HCT116 (cell line): Measurements from ENCODE around the gene FHL2. TPM values are rescaled to one million over a fixed set of nuclear protein-coding genes. Genes with fewer than 3 reads are reported as not detected.

Source experiments
- ATAC-seq: fragments of 200-7000 bp; cut with Tn5 transposase; 2 replicates; pipeline ENCODE4 v1.9.1; 2020; ENCODE audit warnings: mild to moderate bottlenecking, moderate library complexity
- BruUV-seq: library from RNA; stranded (reverse); fragments of 400-500 nt; replicated peaks from 2 replicates; lab custom pipeline; 2021; lab: Mats Ljungman, UMichigan
- CTCF ChIA-PET: fragments of 300-600 bp; sonication (Branson Sonifier 250); formaldehyde crosslinking; loops from one replicate; lab custom pipeline; 2021; ENCODE audit warnings: antibody characterized with exemption; lab: Charles Lee
- POLR2A ChIA-PET: fragments of 300-600, 350-600 bp; sonication (Branson Sonifier 250); formaldehyde crosslinking; loops from one replicate; lab custom pipeline; 2021; ENCODE audit warnings: antibody characterized with exemption; lab: Charles Lee
- RAD21 ChIA-PET, 2 experiments: fragments of 300-600 bp; sonication (Branson Sonifier 250); formaldehyde crosslinking; loops; one replicate each; lab custom pipeline; 2023; ENCODE audit warnings: low total read pairs in 2 of 2; ENCODE audit not compliant: uncharacterized antibody in 2 of 2, unreplicated experiment in 2 of 2, low non-redundant PET in 1 of 2; lab: Charles Lee
- DNase-seq: peaks from one replicate; pipeline ENCODE4 v3.0.0-alpha.2; 2010; ENCODE audit warnings: low read depth, low spot score
- H2AFZ ChIP-seq: fragments of 200-600 bp; shearing (Covaris generic), sonication (generic); 2 replicates; pipeline ENCODE4 v1.6.1; 2017; ENCODE audit warnings: low read depth, mixed run types, mixed read lengths, antibody characterized with exemption, low read length; ENCODE audit not compliant: poor library complexity, severe bottlenecking
- H3K27ac ChIP-seq: 2 replicates; pipeline ENCODE4 v1.5.1; 2012; ENCODE audit warnings: low read depth, low read length
- H3K27me3 ChIP-seq: fragments of 200-600 bp; sonication (generic); 2 replicates; pipeline ENCODE4 v1.6.1; 2016; ENCODE audit warnings: mixed run types, low read length, mixed read lengths; ENCODE audit not compliant: insufficient read depth
- H3K36me3 ChIP-seq, 2 experiments: fragments of 200-500 bp in 1 of 2; fragments of 200-600 bp in 1 of 2; sonication (Bioruptor generic) in 1 of 2; sonication (generic) in 1 of 2; 2 replicates each; pipeline versions ENCODE4 v1.5.1 to v1.6.1; 2014 to 2016; ENCODE audit warnings: low read length in 2 of 2, inconsistent platforms in 1 of 2, mixed read lengths in 1 of 2, mixed run types in 1 of 2; ENCODE audit not compliant: insufficient read depth in 2 of 2, control insufficient read depth in 1 of 2
- H3K4me1 ChIP-seq, 2 experiments: fragments of 200-600 bp in 1 of 2; sonication (generic) in 1 of 2; 2 replicates each; pipeline versions ENCODE4 v1.5.1 to v1.6.1; 2012 to 2017; ENCODE audit warnings: low read length in 2 of 2, inconsistent platforms in 1 of 2, mild to moderate bottlenecking in 1 of 2, mixed read lengths in 1 of 2, mixed run types in 1 of 2, moderate library complexity in 1 of 2; ENCODE audit not compliant: insufficient read depth in 2 of 2, control insufficient read depth in 1 of 2
- H3K4me2 ChIP-seq: fragments of 200-600 bp; sonication (generic); 2 replicates; pipeline ENCODE4 v1.6.1; 2017; ENCODE audit warnings: mixed run types, low read length, mixed read lengths
- H3K4me3 ChIP-seq, 2 experiments: fragments of 200-600 bp in 1 of 2; sonication (generic) in 1 of 2; replicated peaks in 1 of 2; 2 replicates each; pipeline ENCODE4 v1.5.1; 2011 to 2016; ENCODE audit warnings: low read length in 2 of 2, control low read depth in 1 of 2, low read depth in 1 of 2, mild to moderate bottlenecking in 1 of 2, mixed read lengths in 1 of 2, mixed run types in 1 of 2
- H3K79me2 ChIP-seq: fragments of 200-600 bp; sonication (generic); 2 replicates; pipeline ENCODE4 v1.6.1; 2017; ENCODE audit warnings: mild to moderate bottlenecking, mixed run types, low read length, moderate library complexity, mixed read lengths; ENCODE audit not compliant: insufficient read depth
- H3K9ac ChIP-seq: fragments of 200-600 bp; sonication (generic); 2 replicates; pipeline ENCODE4 v1.6.1; 2016; ENCODE audit warnings: low read length, mixed read lengths
- H3K9me2 ChIP-seq: fragments of 200-600 bp; sonication (generic), shearing (Covaris generic); 2 replicates; pipeline ENCODE4 v1.6.1; 2017; ENCODE audit warnings: mixed run types, mild to moderate bottlenecking, moderate library complexity; ENCODE audit not compliant: insufficient read depth
- H3K9me3 ChIP-seq, 2 experiments: fragments of 200-500 bp in 1 of 2; fragments of 200-600 bp in 1 of 2; sonication (Bioruptor generic) in 1 of 2; sonication (generic) in 1 of 2; 2 replicates each; pipeline ENCODE4 v1.6.1; 2014 to 2017; ENCODE audit warnings: low read length in 2 of 2, mixed read lengths in 2 of 2, inconsistent platforms in 1 of 2, low read depth in 1 of 2, mild to moderate bottlenecking in 1 of 2, mixed run types in 1 of 2, moderate library complexity in 1 of 2; ENCODE audit not compliant: control insufficient read depth in 1 of 2, insufficient read depth in 1 of 2
- H4K20me1 ChIP-seq: fragments of 200-600 bp; sonication (generic), shearing (Covaris generic); 2 replicates; pipeline ENCODE4 v1.6.1; 2017; ENCODE audit warnings: mixed run types, mild to moderate bottlenecking, moderate library complexity; ENCODE audit not compliant: insufficient read depth
- ATF3 ChIP-seq: IDR thresholded peaks from 2 replicates; pipeline ENCODE4 v1.6.1; 2012
- CBX3 ChIP-seq: IDR thresholded peaks from 2 replicates; pipeline ENCODE4 v1.6.1; 2012; ENCODE audit warnings: low read depth
- CTCF ChIP-seq, 3 experiments: fragments of 200-600 bp in 1 of 3; sonication (generic) in 1 of 3; IDR thresholded peaks in 2 of 3; conservative IDR thresholded peaks in 1 of 3; 2 replicates each; pipeline ENCODE4 v1.5.1; 2012 to 2017; ENCODE audit warnings: low read depth in 2 of 3, low read length in 2 of 3, antibody characterized with exemption in 1 of 3, borderline replicate concordance in 1 of 3, control low read depth in 1 of 3, mild to moderate bottlenecking in 1 of 3, mixed read lengths in 1 of 3, mixed run types in 1 of 3, moderate library complexity in 1 of 3; ENCODE audit not compliant: insufficient read depth in 1 of 3
- EZH2phosphoT487 ChIP-seq: fragments of 200-600 bp; IDR thresholded peaks from 2 replicates; pipeline ENCODE4 v1.6.1; 2018; ENCODE audit warnings: antibody characterized with exemption, borderline replicate concordance
- FOSL1 ChIP-seq: IDR thresholded peaks from 2 replicates; pipeline ENCODE4 v1.6.1; 2012; ENCODE audit warnings: low read depth
- JUND ChIP-seq: IDR thresholded peaks from 2 replicates; pipeline ENCODE4 v1.6.1; 2012
- MAX ChIP-seq: IDR thresholded peaks from 2 replicates; pipeline ENCODE4 v1.6.1; 2012
- REST ChIP-seq: IDR thresholded peaks from 2 replicates; pipeline ENCODE4 v1.6.1; 2012; ENCODE audit warnings: low read depth
- SIN3A ChIP-seq: IDR thresholded peaks from 2 replicates; pipeline ENCODE4 v1.6.1; 2012; ENCODE audit warnings: low read depth
- YY1 ChIP-seq: IDR thresholded peaks from 2 replicates; pipeline ENCODE4 v1.6.1; 2011; ENCODE audit warnings: low read length, low read depth, moderate library complexity, mild to moderate bottlenecking; ENCODE audit not compliant: insufficient replicate concordance; ENCODE audit errors: extremely low read depth
- ZBTB33 ChIP-seq: IDR thresholded peaks from 2 replicates; pipeline ENCODE4 v1.6.1; 2011; ENCODE audit warnings: mild to moderate bottlenecking, low read length, moderate library complexity; ENCODE audit not compliant: insufficient replicate concordance; ENCODE audit errors: extremely low read depth
- ZFX ChIP-seq: fragments of 450-650 bp; IDR thresholded peaks from 2 replicates; pipeline ENCODE4 v1.6.1; 2017
- intact Hi-C: fragments of 100-400 bp; cut with micrococcal nuclease; formaldehyde crosslinking; loops from 2 replicates; pipeline ENCODE4 v1.10.0; 2022
- total RNA-seq: library from RNA; stranded (reverse); gene quantifications from one replicate; pipeline ENCODE4 v1.2.1, GENCODE V29; 2021; ENCODE audit not compliant: unreplicated experiment

The FHL2 gene
- total RNA-seq, 1 experiment from 2014 or later, result 86.6 TPM

GRCh38 chr2:105384861-105385260 is 14.0 kb downstream of the FHL2 start:
- no peak for TF ChIP-seq FOSL1
- peaks cover 94% of the 10 kb centered on the region for H3K79me2 ChIP-seq
- ChIA-PET RAD21 (no interaction called here), CTCF (no interaction called here), POLR2A (no interaction called here)
- no peak overlapping the region for H2AFZ ChIP-seq
- H3K4me3 ChIP-seq, result no peak overlapping the region
- DNase-seq (no peak), ATAC-seq (no peak)
- no peaks in the 10 kb centered on the region for H3K9me2 ChIP-seq
- no peaks in the 10 kb centered on the region for H3K9me3 ChIP-seq
- H3K27ac ChIP-seq, result no peak overlapping the region
- peaks cover 26 to 62% of the 10 kb centered on the region in 2 experiments; a peak in 3 of 4 replicates for H3K36me3 ChIP-seq
- no peak overlapping the region for H3K9ac ChIP-seq
- H3K4me2 ChIP-seq, result no peak overlapping the region
- peaks cover 0 to 5% of the 10 kb centered on the region in 2 experiments; a peak in 1 of 4 replicates for H3K4me1 ChIP-seq
- peaks cover 3% of the 10 kb centered on the region; the same call in 1 of the 2 replicates for H4K20me1 ChIP-seq
- no peaks in the 10 kb centered on the region for H3K27me3 ChIP-seq
- intact Hi-C loops, result no loop called here
- BruUV-seq, result no TSS peak

GRCh38 chr2:105384216-105384615 is 14.6 kb downstream of the FHL2 start:
- Histone ChIP-seq H3K79me2 (peaks cover 94% of the 10 kb centered on the region), H4K20me1 (peaks cover 3% of the 10 kb centered on the region; the same call in 1 of the 2 replicates), H3K36me3 (peaks cover 26 to 58% of the 10 kb centered on the region in 2 experiments; a peak in 3 of 4 replicates), H3K4me1 (peaks cover 0 to 5% of the 10 kb centered on the region in 2 experiments; a peak in 1 of 4 replicates), H3K27ac (no peak overlapping the region), H3K4me2 (no peak overlapping the region), H3K9me2 (no peaks in the 10 kb centered on the region), H2AFZ (no peak overlapping the region), H3K9me3 (no peaks in the 10 kb centered on the region), H3K9ac (no peak overlapping the region), H3K4me3 (no peak overlapping the region), H3K27me3 (no peaks in the 10 kb centered on the region)
- CTCF ChIA-PET, result no interaction called here
- intact Hi-C loops, result no loop called here
- ATAC-seq (no peak), DNase-seq (no peak)
- POLR2A ChIA-PET, result no interaction called here
- no TSS peak for BruUV-seq
- RAD21 ChIA-PET, result no interaction called here
- no peak for TF ChIP-seq MAX
- TF ChIP-seq YY1, result no peak
- no peak for TF ChIP-seq SIN3A
- no peak for TF ChIP-seq REST
- TF ChIP-seq CTCF (IDR thresholded peaks at IDR 0.05 in 2 of 3, conservative IDR thresholded peaks at IDR 0.05 in 1 of 3; ENCODE audit: borderline replicate concordance in 1 of 3, insufficient read depth in 1 of 3, low read depth in 2 of 3, low read length in 2 of 3), result no peak
- no peak for TF ChIP-seq ATF3
- TF ChIP-seq EZH2phosphoT487, result no peak
- TF ChIP-seq ZFX, result no peak
- TF ChIP-seq JUND, result no peak
- TF ChIP-seq ZBTB33, result no peak
- TF ChIP-seq CBX3, result no peak
- TF ChIP-seq FOSL1, result no peak
